Left lobe of liver (tissue), 2 donors: ENCODE measurements around the gene COG7. TPM values are rescaled to one million over a fixed set of nuclear protein-coding genes. Genes with fewer than 3 reads are reported as not detected.
A peak's percentile ranks its signal among the peaks of the same experiment; 100 is the strongest.
"Not testable (repeated sequence)": the region's sequence is repeated elsewhere in the genome, so short reads cannot be mapped to it uniquely, and the experiment has no call there.

ENCODE experiments used
- ATAC-seq: fragments of 200-7000 bp; cut with Tn5 transposase; one replicate; pipeline ENCODE4 v1.9.1; 2020; ENCODE audit warnings: mild to moderate bottlenecking, moderate library complexity
- DNase-seq: peaks from one replicate; pipeline ENCODE4 v3.0.0-alpha.2; 2020; ENCODE audit warnings: low spot score
- total RNA-seq: library from RNA; stranded (reverse); gene quantifications from one replicate; pipeline ENCODE4 v1.2.1, GENCODE V29; 2021
- donor health status: DM: no; HTN: no; CAD: no; lungs with moderate emphysema.
- donor health status: DM: no; HTN: yes; CAD: no.

The COG7 gene
- 6.8 TPM for total RNA-seq

DNA sequence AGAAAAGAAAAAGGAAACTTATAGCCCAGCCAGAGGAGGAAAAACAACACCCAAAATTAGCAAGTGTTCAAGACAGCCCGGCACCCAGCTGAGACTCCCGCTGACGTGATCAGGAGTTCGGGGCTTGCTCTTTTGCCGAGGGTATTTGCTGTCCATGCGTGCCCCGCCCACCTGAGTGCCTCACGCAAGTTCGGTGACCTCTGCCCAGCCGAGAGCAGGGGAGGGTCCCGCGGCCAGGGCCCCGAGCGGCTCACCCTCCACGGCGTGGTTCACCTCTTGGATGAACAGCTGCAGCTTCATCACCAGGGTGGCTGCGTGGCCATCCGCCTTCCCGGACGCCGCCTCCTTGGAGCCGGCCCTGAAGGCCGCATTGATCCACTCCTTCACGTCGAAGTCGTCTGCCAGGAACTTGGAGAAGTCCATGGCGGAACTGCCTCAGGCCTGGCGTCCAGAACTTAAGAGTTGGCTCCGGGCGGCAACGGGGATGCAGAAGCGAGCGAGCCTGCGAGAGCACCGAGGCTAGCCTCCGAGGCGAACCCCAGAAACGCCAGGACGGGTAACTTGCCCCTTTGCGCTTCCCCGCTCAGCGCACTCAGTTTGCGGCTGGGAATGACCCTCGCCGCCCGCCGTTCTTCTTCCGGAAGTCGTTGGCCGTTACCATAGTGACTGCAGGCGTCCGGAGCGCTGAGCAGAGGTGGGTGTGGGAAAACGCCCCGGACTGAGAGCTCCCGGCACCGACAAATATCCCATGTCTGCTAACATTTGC, at the start of gene COG7:
COG7 (minus strand) TSS at position 618 of the 766 bp plus-strand sequence; CDS start at position 423, 195 bp downstream.
- DNase-seq (peak; percentile 92), ATAC-seq (peak; percentile 94)

DNA sequence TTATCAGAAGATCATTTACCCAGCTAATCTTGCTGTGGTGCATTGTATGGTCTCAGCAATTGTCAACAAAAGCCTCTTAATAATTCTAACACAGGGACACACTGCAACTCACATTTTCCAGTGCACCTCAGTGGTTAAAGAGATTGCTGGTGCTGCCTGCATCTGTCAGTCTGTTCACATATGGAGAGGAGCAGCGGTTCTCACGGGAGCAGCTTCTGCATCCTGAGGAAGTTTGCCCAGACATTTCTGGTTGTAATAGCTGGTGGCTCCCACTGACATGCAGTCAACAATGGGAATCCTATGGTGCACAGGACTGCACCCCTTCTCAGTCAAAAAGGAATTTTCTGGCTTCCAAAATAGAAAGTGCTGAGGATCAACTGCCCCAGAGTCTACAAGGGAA, 49.5 kb upstream of the COG7 start:
- ATAC-seq (no peak), DNase-seq (no peak)

DNA sequence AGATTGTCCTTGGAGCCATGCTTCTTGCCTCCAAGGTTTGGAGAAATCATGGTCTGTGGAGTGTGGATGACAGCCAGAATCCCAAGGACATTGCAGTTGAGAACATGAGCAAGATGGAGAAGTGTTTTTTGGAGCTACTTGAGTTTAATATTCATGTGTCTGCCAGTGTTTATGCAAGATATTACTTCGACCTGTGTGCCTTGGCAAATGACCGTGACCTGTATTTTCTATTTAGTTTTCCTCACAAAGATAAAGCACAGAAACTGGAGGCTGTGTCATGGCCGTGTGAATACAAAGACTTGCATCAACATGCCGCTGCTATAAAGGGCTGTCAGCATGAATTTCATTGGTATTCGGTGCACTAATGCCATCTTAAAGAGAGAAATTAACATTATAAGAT, 48.3 kb upstream of the COG7 start:
- DNase-seq: no peak
- ATAC-seq: peak; percentile 55

DNA sequence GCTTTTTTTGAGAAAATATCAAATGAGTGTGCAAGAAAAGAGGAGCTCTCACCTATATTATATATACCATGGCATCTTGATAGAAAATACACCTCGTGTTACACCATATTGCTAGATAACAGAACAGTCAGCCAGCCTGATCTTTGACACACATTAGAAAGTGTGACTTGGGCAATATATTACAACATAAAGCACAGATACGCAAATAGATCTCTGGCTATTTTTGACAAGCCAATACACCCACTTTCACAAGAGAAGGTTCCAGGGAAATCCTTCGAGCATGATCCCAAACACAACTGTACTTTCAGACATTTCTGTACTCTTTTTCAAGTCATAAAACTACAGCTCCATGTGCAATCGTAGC, 47.9 kb upstream of the COG7 start:
- DNase-seq: no peak
- ATAC-seq: no peak

DNA sequence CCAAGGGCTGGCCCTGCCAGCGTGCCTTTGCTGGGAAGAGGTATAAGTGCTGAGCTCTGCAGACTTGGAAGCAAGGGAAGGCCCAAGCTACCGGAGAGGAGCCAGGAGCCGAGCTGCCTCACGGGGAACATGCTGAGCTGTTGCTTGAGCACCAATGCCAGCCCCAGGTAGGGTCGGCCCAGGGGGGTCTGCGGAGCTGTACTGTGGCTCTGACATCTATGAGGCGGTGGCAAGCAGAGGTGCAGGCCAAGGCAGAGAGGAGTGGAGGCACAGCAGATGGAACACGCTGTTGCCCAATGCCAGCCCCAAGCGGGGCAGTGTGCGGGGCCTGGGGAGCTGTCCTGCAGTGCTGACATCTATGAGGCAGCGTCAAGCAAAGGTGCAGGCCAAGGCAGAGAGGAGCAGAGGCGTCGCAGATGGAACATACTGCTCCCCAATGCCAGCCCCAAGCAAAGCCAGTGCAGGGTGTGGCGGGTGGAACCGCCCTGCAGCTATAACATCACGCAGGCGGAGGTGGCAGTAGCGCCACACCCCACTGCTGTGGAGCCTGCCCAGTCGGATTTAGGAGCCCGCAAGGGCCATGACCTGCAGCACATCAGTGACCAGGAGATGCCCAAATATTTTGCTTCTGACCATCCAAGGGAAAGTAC, 47.3 kb upstream of the COG7 start:
- ATAC-seq (no peak), DNase-seq (no peak)

DNA sequence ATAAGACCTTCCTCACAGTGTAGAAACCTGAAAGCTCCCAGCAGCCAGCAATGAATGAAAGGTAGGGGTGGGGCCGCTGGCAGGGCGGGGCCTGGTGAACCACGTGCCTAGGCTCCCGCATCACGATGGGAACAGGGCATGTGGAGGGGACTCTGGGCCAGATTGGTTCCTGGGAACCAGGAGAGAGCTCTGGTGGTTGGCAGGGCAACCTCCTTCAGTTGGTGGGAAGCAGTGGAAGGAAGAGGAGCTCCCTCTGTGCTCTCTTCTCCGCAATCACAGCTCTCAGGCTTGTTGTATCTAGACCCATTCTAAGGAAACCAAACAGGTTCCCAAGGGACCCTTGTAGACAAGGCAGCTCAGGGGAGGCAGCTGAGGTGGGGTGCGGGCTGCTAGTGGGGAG, 46.8 kb upstream of the COG7 start:
- no peak for ATAC-seq
- no peak for DNase-seq

DNA sequence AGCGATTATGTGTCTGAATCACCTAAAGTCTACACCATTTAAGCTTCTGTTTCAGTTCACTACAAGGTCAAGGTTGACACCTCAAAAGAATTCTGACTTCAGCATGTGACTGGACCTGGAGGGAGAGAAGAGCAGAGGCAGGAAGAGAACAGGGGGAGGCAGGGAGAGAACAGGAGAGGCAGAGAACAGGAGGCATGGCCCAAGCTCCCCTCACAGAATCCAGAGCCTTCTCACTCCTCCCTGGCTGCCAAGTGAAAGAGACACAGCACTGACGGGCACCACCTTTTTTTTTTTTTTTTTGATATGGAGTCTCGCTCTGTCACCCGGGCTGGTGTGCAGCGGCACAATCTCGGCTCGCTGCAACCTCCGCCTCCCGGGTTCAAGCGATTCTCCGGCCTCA, 45.9 kb upstream of the COG7 start:
- ATAC-seq (no peak), DNase-seq (no peak)

DNA sequence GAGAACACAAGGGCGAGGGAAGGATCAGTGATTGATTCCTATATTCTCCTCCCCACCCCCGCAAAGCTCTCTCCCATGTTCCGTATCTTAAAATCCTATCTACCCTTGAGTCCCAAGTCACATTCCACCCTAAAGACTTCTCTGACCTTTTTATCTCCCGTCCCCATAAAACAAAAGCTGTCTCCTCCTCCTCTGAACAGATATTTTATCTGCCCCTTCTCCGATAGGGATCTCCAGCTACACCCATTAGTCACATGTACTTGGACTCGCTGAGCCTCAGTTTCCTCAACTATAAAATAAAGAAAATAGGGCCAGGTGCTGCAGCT, 44.5 kb upstream of the COG7 start:
- ATAC-seq (no peak), DNase-seq (no peak)

DNA sequence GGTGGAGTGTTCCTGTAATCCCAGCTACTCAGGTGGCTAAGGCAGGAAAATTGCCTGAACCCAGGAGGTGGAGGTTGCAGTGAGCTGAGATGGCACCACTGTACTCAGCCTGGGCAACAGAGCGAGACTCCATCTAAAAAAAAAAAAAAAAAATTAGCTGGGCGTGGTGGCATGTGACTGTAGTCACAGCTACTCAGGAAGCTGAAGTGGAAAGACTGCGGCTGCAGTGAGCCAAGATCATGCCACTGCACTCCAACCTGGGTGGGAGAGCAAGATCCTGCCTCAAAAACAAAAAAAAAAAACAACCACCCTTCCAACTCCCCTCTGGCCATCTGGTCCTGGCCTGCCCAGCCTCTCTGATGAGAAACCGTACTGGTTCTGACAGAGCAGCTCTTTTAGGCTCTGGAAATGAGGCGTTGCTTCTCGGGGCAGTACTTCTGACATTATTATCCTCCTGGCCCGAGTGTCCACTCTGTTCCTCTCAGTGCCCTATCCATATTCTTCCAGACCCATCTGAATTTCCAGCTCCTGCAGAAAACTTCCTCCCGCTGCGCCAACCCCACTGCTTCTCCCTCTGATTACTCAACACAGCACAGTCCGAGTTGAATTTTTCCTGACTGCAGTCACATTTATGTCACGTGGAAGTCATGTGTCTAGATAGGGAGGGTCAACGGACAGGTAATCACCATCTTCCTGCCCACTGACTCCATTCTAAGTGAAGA, 44.0 kb upstream of the COG7 start:
- DNase-seq: peak; percentile 64

DNA sequence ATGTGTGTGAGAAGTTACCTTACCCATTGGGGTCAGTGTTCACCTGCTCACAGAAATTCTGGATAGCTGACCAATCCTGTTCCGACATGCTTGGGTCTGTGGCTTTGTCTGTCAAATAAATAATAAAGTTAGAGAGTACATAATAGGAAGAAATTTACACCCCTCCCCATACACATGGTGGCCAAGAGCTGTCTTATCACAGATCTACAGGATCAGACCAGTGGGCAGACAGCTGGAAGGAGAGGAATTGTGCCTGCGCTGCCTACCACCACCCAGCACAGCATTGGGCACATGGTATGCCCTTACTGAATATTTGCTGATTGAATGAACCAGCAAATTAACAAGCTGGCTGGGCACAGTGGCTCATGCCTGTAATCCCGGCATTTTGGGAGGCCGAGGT, 42.7 kb upstream of the COG7 start:
- DNase-seq: no peak
- no peak for ATAC-seq

More for the DNA sequence above, 44.0 kb upstream of the COG7 start:
- ATAC-seq: peak; percentile 75

DNA sequence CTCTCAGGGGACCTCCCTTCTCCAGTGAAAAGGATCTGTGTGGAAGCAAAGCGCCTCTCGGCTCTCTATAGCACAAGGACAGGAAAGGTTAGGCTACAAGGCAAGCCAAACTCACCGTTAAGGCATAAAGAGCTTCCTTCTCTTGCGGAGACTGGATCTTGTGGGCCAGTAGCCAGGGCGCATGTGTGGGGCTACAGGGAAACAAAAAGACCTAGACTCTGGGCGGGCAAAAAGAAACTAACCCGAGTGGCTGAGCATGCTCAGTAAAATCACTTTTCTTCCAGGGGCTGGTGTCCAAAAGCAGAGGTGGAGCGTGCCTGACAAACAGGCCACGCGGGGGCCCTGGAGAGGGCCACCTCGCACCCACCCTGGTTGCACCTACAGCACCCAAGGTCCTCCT, 41.2 kb upstream of the COG7 start:
- DNase-seq (no peak), ATAC-seq (no peak)

DNA sequence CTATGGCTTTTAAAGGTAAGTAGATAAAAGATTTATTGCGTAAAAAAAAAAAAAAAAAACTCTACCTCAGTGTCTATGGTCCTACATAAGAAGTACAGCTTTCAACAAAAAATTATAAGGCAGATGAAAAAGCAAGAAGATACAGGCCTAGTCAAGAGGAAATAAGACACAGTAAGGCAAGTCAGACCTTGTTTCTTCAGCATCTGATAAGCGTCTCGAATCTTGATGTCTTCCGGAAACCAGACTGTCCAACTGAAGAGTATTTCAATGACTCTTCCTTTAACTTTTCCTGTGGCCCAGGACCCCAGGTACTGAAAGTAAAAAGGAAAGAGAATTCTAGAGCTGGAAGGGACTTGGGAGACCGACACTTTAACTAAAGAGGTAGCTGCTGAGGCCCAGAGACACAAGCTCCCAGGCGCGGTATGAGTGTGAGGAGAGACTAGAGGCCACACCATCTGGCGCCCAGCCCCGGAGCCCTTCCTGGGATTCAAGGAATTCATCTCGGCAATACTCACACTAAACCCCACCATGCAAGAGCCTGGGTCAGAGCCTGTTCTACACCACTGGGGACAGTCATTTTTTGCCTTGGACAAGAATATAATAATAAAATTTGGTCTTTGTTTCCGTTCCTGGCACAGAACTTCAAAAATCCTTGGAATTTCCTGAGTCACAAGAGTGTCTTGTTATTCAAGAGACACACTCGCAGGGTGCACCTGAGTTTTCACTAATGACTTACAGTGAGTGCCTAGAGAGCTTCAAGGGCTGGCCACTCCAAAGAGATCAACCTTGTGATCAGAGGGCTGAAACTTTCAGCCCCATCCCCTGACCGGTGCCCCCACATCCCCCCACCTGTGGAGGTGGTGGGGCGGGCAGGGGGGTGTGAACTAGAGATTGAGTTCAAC, 38.8 kb upstream of the COG7 start:
- ATAC-seq: no peak
- DNase-seq: no peak

DNA sequence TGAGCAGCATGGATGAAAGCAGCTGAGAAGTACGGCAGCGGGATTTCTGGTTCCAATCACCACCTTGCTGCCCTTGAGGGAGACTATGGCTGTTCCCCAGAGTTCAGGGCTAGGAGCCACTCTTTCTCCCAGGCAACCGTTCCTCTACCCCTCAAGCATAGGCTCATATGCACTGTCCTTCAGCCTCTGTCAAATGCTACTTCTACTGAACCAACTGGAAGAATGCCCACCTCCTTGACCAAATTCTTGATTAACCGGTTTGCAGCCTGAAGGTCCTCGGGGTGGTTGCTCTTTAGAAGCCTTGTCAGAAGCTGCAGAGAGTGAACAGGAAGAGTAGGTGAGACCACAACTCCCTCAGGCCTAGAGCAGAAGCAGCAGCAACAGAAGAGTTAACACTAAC, 33.5 kb upstream of the COG7 start:
- no peak for DNase-seq
- no peak for ATAC-seq

DNA sequence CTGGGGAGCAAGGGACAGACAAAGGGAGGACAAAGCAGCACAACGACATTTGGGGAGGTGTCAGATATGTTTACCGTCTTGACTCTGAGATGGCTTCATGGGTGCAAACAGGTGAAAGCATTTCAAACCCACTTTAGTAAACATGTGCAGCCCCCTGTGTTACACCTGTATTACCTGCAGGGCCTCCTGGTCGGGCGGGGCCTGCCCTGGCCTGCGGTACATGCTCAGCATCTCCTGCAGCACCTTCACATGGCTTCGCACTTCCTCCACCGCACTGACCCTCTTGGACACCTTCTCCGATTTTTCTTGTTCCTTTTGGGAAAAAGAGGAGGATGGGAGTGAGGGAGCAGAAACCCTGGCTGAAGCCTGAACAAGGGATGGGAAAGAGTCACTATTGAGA, 32.9 kb upstream of the COG7 start:
- DNase-seq: no peak
- no peak for ATAC-seq

DNA sequence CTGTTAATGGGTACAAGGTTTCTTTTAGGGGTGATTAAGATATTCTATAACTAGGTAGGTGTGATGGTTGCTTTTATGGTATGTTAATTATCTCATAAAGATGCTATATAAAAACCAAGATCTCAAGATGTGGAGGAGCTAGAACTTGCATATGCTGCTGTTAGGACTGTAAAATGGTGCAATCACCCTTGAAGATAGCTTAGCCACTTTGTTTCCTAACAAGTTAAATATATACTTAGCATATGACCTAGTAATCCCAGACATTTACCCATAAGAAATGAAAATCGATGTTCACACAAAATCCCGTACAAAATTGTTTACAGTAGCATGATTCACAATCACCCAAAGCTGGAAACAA, 32.2 kb upstream of the COG7 start:
- DNase-seq: no peak
- ATAC-seq: no peak

DNA sequence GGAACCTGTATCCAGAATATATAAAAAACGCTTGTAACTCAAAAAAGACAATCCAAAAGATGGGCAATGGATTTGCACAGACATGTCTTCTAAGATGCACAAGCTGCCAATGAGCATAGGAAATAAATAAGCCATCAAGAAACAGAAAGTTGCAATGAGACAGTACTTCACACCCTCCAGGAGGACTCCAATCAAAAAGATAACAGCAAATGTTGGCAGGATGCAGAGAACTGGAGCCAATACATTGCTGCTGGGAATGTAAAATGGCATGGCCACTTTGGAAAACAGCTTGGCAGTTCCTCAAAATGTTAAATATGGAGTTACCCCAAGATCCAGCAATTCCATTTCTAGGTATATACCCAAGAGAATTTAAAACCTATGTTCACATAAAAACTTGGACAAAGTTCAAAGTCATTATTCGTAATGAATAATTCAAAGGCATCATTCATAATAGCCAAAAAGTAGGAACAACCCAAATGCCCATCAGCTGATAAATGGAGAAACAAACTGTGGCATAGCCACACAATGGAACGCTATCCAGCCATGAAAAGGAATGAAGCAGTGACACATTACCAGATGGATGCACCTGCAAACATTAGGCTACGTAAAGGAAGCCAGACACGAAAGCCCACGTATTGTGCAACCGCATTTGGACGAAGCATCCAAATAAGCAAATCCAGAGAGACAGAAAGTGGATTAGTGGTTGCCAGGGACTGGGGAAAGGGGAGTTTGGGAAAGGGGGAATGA, 31.7 kb upstream of the COG7 start:
- DNase-seq (no peak), ATAC-seq (no peak)

DNA sequence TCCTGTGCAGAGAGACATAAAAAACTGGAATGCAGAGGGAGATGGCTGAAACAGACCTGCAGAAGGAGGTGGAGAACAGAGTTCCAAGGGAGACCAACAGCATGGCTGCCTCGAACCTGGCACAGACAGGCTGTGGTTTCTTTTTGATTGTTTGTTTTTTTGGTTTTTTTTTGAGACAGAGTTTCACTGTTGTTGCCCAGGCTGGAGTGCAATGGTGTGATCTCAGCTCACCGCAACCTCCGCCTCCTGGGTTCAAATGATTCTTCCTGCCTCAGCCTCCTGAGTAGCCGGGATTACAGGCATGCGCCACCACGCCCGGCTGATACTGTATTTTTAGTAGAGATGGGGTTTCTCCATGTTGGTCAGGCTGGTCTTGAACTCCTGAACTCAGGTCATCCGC, 30.5 kb upstream of the COG7 start:
- DNase-seq, ATAC-seq: not testable (repeated sequence)

DNA sequence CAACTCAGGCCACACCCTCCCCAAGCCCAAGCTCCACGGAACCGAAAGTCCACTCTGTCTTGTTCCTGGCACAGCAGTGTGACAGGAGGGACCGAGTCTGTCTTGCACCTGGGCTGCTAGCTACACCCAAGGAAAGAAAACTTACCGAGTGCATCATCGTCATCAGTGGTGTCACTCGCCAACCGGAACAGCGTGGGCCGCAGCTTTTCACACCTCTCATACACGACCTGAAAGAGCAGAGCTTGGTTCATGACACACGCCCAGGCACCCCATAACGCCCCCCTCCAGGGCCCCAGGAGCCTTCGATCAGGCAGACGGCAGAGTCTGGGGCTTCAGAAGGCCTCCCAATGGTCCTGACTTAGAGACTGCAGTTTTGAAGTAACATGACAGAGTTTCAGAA, 29.8 kb upstream of the COG7 start:
- no peak for ATAC-seq
- no peak for DNase-seq

DNA sequence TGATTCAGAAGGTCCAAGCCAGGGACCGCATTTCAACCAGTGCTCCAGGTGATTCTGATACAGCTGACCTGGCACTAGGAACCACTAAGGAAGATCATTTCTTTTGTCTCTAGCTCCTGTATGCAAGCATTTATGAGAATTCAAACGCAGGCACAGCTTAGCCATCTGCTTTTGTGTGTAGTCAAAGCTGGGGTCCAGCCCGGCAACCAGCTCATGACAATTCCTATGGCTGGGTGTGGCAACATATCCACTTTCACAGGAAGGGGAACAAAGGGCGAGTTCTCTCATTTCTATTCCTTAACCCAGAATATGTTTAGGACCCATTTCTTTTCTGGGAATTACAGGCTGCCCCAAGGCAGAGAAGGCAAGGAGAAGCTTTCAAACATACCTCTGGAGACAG, 27.3 kb upstream of the COG7 start:
- no peak for DNase-seq
- no peak for ATAC-seq

DNA sequence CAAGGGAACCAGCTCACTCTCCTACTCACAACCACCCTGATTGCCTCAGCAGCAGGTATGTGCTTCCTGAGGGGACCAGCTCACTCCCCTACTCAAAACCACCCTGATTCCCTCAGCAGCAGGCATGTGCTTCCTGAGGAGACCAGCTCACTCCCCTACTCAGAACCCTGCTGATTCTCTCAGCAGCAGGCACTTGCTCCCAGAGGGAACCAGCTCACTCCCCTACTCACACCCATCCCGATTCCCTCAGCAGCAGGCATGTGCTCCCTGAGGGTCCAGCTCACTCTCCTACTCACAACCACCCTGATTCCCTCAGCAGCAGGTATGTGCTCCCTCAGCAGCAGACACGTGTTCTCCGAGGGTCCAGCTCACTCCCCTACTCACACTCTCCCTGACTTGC, 26.1 kb upstream of the COG7 start:
- DNase-seq: no peak

DNA sequence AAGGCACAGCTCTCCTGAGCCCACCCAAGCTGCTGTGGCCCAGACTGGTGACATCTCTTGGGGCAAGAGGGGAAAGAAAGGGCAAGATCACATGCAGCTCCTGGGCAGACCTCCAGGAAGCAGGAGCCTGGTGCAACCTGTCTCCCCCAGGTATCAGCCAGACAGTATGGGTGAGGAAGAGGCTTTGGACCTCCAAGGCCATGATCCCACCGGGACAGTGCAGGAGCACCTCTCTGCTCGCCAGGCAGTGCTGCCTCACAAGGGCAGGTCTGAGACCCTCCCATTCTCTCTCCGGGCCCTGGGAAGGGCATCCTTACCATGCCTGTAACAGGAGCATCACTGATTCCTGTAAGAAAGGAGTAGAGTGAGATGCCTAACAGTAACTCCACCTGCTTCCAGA, 25.6 kb upstream of the COG7 start:
- ATAC-seq (no peak), DNase-seq (no peak)

More for the DNA sequence above, 26.1 kb upstream of the COG7 start:
- ATAC-seq: no peak
